GM18870 (cell line): ENCODE results near the gene IFT27.

Experiments
- ATAC-seq: cut with Tn5 transposase; IDR thresholded peaks from one replicate; pipeline ENCODE4 v1.9.1; 2021; ENCODE audit warnings: moderate library complexity; ENCODE audit not compliant: unreplicated experiment

Gene IFT27

DNA sequence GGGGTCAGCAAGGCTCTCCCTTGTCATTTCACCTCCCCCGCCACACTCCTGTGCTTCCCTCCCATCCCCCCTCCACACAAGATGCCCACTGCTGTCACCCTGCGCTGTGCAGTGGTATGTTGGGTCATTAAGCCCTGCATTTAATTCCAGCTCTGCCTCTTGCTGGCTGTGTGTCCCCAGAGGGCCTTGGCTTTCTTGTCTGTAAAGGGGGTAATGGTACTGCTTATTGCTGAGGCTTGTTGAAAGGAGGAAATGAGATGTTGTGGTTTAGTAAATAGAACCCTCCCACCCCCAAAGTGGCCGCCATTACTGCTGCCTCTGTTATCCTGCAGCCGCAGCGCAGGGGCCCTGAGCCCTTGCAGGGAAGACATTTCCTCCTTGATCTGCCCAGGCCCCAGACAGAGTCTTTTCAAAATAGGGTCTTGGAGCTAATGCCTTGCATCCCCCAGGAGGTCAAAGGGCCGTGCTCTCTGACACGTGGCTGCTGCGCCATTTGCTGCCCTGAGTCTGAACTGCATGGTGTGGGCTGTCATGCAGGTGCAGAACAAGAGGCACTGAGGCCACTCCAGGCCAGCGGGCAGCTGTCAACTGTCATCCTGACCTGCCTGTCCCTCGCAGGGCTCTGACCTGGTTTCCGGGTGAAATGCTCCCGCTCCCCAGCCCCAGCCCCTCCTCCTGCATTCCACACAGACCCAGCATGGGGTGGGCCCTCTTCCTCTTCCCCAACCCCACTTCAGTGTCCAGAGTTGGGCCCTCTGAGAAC is 22.2 kb upstream of the IFT27 start:
- no peak for ATAC-seq

- ATAC-seq: no peak
Measured at GRCh38 chr22:36797374-36797773, 21.5 kb upstream of the IFT27 start.

GRCh38 chr22:36796552-36797175 is 20.7 kb upstream of the IFT27 start:
- ATAC-seq: no peak

DNA sequence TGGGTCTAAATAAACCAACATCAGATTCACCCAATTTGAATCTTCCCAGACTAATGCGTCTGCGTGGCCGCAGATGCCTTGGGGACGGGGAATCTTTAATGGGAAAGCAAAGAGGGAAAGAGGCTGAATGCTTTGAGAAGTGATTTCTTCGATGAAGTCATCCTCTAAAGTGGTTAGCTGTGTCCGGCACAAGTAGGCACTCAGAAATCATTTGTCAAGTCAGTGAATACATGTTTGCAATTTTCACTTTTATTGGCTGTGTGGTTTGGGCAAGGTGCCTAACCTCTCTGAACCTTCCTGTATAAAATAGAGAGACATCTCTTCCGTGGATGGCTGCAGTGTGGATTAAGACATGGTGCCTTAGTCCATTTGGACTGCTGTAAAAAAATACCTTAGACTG is 19.7 kb upstream of the IFT27 start:
- no peak for ATAC-seq

DNA sequence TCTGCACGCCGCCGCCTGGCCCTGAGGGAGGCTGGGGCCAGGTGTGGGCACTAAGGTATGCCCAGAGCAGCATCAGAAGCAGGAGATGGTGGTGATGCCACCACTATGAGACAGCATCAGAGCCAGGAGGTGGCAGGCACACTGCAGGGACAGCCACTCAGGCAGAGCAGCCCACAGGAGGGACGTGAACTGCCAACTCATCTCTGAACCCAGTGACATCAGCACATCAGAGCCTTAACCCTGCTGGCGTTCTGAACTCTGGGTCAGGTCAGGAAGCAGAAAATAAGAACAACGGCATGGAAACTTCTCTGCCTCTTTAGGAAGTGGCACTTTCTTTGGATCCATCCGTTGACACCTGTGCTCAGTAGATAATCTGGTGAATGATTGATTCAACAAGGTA is 14.7 kb upstream of the IFT27 start:
- no peak for ATAC-seq

- ATAC-seq: no peak
Measured at GRCh38 chr22:36787204-36787988, 11.5 kb upstream of the IFT27 start.

- ATAC-seq: no peak
Measured at GRCh38 chr22:36783743-36784142, 7.8 kb upstream of the IFT27 start.

GRCh38 chr22:36781656-36782627 is 6.0 kb upstream of the IFT27 start:
- peak; percentile 55 for ATAC-seq

DNA sequence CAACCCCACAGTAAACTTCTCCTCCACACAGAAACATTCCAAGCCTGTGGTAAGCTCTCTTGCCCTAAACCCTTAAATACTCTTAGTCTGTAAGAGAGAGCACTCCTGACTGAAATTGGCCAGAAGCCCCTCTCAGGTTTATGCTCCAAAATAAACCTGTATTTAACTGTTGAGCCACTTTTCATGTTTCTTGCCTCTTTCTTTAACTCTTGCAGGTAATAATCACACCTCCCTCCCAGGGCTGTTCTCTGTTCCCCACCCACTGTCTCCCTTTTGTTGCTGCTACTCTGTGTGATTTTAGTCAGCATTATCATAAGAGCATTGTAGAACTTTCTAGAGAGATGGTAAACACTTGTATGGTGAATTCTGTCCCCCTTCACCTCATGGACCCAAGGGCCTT is 2.1 kb upstream of the IFT27 start:
- no peak for ATAC-seq

GRCh38 chr22:36776722-36777121 is 803 bp upstream of the IFT27 start:
- no peak for ATAC-seq

- ATAC-seq: no peak
Measured at GRCh38 chr22:36775586-36775963, 344 bp downstream of the IFT27 start.

GRCh38 chr22:36773935-36774334 is 2.0 kb downstream of the IFT27 start:
- ATAC-seq: no peak

DNA sequence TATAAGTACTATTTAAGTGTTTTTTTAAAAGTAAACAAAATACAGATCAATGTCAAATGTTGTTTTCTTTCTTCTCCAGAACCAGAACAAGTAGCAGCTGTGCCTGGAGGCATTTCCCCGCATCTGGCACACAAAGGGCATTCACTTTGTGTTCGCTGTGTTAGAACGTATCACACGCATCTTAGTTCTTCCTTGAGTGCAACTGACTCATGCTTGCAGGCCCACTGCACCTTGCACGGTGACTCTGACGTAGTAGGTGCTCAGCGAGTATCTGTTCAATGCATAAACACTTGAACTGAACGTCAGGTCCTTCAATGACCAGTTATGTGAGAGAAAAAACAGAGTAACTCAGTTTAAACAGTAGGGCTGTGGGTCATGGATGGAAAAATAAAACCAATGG is 3.5 kb downstream of the IFT27 start:
- ATAC-seq: no peak

DNA sequence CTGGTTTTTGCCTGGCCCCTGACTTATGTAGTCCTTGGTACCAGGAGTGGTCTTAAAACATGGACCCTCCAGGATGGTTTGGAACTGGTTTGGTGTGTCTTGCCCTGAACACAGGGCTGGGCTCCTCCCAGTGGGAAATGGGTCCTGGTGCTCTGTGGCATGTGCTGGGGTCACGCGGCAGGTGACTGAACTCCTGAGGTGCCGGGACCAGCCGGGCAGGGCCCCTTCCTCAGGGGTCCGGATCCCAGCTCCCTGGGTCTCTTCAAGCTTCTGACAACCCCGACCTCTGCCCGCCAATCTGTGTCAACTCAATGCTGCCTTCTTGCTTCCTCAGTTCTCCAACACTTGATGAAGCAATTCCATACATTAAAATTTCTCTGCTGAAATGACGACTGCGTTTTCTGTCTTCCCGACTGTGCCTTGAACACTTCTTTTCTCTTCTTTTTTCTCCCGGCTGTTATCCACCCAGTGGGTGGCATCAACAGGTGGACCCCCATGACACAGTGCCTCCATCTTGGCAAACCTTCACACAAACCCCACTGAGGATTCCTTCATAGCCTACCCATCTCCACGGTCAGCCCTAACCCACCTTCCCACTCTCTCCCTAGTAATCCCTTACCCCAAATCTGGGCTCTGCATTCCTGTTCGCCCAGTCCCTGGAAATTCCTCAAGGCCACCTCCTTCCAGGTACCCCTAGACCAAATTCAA is 4.4 kb downstream of the IFT27 start:
- ATAC-seq: no peak

DNA sequence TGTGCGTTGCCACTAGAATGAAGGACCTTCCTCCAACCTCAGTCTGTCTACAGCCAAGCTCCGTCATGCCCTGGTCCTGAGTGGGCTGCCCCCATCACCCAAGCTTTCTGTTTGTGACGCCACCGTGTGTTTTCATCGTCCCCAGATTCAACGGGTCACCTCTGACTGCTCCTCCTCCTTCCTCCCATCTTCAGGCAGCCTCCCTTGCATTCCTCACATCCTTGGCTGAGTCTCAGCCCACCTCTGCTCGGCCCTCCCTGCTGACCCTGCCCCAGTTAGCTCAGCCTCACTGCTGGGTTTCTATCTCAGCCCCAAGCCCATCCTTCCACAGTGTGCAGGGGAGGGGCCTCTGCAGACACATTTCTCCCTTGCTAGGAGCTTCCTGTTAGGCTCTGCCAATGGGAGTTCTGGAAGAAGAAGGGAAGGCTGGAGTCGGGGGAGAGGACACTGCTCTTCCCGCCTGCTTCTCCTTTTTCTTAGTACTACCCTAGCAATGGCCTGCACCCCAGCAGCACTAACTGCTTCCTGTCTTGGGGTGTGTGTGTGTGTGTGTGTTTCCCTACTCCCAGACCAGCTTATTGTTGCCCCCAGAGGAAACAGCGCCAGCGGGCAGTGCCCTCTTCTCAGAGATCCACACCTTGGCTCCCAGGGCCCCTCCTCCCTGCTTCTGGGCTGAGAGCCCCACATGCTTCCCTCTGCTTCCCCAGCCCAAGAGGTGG is 5.2 kb downstream of the IFT27 start:
- ATAC-seq: no peak

DNA sequence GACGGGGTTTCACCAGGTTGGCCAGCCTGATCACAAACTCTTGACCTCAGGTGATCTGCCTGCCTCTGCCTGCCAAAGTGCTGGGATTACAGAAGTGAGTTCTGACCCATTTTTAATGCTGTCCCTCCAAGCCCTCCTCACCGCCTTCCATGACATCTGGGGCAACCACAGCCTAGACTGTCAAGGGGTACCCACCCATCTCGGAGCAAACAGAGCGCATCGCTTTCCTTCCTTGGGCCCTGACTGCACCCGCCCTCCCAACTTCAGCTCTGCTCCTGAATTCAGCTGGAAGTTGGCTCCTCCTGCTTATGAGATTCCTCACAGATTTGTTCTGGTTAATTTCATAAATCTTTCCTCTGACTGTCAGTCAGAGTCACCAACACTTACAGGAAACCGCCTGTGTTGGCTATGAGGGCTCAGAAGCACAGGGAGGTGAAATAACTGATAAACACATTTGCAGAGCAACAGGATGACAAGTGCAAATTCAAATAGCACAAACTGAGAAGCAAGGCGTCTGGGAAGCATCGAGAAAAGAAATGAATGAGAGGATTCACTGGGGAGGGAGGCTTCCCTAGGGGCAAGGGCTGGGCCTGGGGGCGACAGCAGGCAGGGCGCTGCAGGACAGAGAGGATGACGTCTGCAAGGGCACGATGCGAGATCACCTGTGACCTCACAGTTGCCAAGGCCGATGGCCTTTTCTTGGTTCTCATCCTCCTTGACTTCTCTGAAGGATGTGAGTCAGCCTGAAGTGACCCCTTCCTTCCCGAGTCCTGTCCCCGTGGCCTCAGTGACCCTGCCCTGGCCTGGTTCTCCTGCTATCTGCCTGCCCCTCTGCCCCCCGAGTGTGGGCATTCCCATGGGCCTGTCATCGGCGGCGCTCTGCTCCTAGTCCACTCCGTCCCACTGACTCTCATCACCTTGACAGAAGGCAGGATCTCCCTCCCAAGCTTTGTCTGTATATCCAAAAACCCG is 6.1 kb downstream of the IFT27 start:
- no peak for ATAC-seq

- no peak for ATAC-seq
Measured at GRCh38 chr22:36768616-36769015, 7.3 kb downstream of the IFT27 start.

DNA sequence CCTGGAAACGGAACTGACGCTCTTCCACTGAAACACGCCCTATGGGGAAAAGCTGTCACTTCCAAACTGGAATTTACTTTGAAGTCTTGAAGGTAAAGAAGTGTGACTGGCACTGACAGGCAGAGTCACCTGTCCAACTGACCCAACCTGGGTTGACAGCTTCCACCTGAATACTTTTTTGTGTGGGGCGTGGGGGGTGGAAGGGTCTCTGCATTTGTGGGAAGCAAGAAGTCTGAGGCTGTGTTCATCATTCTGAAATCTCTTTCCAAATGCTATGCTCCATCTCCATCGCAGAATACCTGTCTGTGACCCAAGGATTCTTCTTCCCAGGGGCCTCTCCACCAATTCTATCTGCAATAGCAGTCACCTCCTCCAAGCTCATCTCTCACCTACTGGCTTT is 7.8 kb downstream of the IFT27 start:
- no peak for ATAC-seq
